IMR-90 (cell line): ENCODE results near the gene CHMP6. TPM values are rescaled to one million over a fixed set of nuclear protein-coding genes. Genes with fewer than 3 reads are reported as not detected.

Experiments
- ATAC-seq: fragments of 200-7000 bp; cut with Tn5 transposase; 2 replicates; pipeline ENCODE4 v1.9.1; 2020; ENCODE audit warnings: low read depth, mild to moderate bottlenecking, moderate library complexity
- BruUV-seq: library from RNA; stranded (reverse); fragments of 400-500 nt; replicated peaks from 2 replicates; lab custom pipeline; 2021; lab: Mats Ljungman, UMichigan
- CTCF ChIA-PET: fragments of 300-600 bp; formaldehyde crosslinking; extraction: SDS; loops from one replicate; lab custom pipeline; 2021; ENCODE audit warnings: antibody characterized with exemption; lab: Yijun Ruan, JAX
- POLR2A ChIA-PET: fragments of 300-600 bp; sonication (Branson Sonifier 250); formaldehyde crosslinking; loops from one replicate; lab custom pipeline; 2022; ENCODE audit warnings: antibody characterized with exemption; ENCODE audit not compliant: unreplicated experiment; lab: Charles Lee
- DNase-seq: peaks from one replicate; pipeline ENCODE4 v3.0.0; 2013
- H2AFZ ChIP-seq: replicated peaks from 2 replicates; pipeline ENCODE3; 2013; ENCODE audit warnings: low read length, mild to moderate bottlenecking; ENCODE audit not compliant: poor library complexity
- H2AK5ac ChIP-seq: 2 replicates; pipeline ENCODE4 v1.6.1; 2013; ENCODE audit warnings: low read depth, low read length, inconsistent platforms
- H2AK9ac ChIP-seq: replicated peaks from 2 replicates; pipeline ENCODE3; 2013; ENCODE audit warnings: mild to moderate bottlenecking, low read depth, low read length, moderate library complexity; ENCODE audit not compliant: poor library complexity
- H2BK120ac ChIP-seq: 2 replicates; pipeline ENCODE4 v1.6.1; 2013; ENCODE audit warnings: low read depth, low read length, inconsistent platforms
- H2BK15ac ChIP-seq: 3 replicates; pipeline ENCODE4 v1.6.1; 2013; ENCODE audit warnings: low read depth, low read length, inconsistent platforms
- H2BK20ac ChIP-seq: 2 replicates; pipeline ENCODE4 v1.6.1; 2013; ENCODE audit warnings: low read depth, mild to moderate bottlenecking, inconsistent platforms, low read length, moderate library complexity
- H2BK5ac ChIP-seq: 2 replicates; pipeline ENCODE4 v1.6.1; 2013; ENCODE audit warnings: mild to moderate bottlenecking, low read depth, low read length, inconsistent platforms; ENCODE audit not compliant: poor library complexity, severe bottlenecking
- H3K14ac ChIP-seq: replicated peaks from 2 replicates; pipeline ENCODE4 v1.6.1; 2013; ENCODE audit warnings: low read depth, low read length, inconsistent platforms
- H3K18ac ChIP-seq: 2 replicates; pipeline ENCODE4 v1.6.1; 2013; ENCODE audit warnings: low read depth, low read length, control low read depth
- H3K23ac ChIP-seq: 2 replicates; pipeline ENCODE4 v1.6.1; 2013; ENCODE audit warnings: low read depth, low read length, inconsistent platforms
- H3K27ac ChIP-seq: 2 replicates; pipeline ENCODE4 v1.5.1; 2013; ENCODE audit warnings: mild to moderate bottlenecking, control low read depth, low read length; ENCODE audit not compliant: insufficient read depth
- H3K27me3 ChIP-seq: 2 replicates; pipeline ENCODE4 v1.6.1; 2013; ENCODE audit warnings: low read length; ENCODE audit not compliant: control insufficient read depth, insufficient read depth
- H3K36me3 ChIP-seq: 2 replicates; pipeline ENCODE4 v1.6.1; 2013; ENCODE audit warnings: low read length, mixed read lengths; ENCODE audit not compliant: control insufficient read depth, insufficient read depth
- H3K4ac ChIP-seq: 2 replicates; pipeline ENCODE4 v1.6.1; 2013; ENCODE audit warnings: low read depth, low read length, inconsistent platforms
- H3K4me1 ChIP-seq: 2 replicates; pipeline ENCODE4 v1.6.1; 2013; ENCODE audit warnings: low read length, mixed read lengths; ENCODE audit not compliant: control insufficient read depth, insufficient read depth
- H3K4me2 ChIP-seq: 2 replicates; pipeline ENCODE4 v1.6.1; 2013; ENCODE audit warnings: low read depth, mild to moderate bottlenecking, control low read depth, low read length, moderate library complexity
- H3K4me3 ChIP-seq: 2 replicates; pipeline ENCODE4 v1.5.1; 2013; ENCODE audit warnings: low read depth, mild to moderate bottlenecking, control low read depth, low read length, moderate library complexity; ENCODE audit not compliant: insufficient read depth
- H3K56ac ChIP-seq: 2 replicates; pipeline ENCODE4 v1.6.1; 2013; ENCODE audit warnings: low read length, inconsistent platforms; ENCODE audit not compliant: insufficient read depth; ENCODE audit errors: extremely low read depth
- H3K79me1 ChIP-seq, 2 experiments: 2 replicates each; pipeline ENCODE4 v1.6.1; 2013; ENCODE audit warnings: low read length in 2 of 2, inconsistent platforms in 1 of 2, low read depth in 1 of 2
- H3K9ac ChIP-seq: 2 replicates; pipeline ENCODE4 v1.6.1; 2013; ENCODE audit warnings: low read depth, low read length, control low read depth
- H3K9me1 ChIP-seq: 2 replicates; pipeline ENCODE4 v1.6.1; 2013; ENCODE audit warnings: low read length, inconsistent platforms; ENCODE audit not compliant: insufficient read depth
- H3K9me3 ChIP-seq: 2 replicates; pipeline ENCODE4 v1.6.1; 2013; ENCODE audit warnings: low read length; ENCODE audit not compliant: control insufficient read depth, insufficient read depth
- H4K20me1 ChIP-seq: 2 replicates; pipeline ENCODE4 v1.6.1; 2013; ENCODE audit warnings: low read length, inconsistent platforms; ENCODE audit not compliant: insufficient read depth
- H4K5ac ChIP-seq: 2 replicates; pipeline ENCODE4 v1.6.1; 2013; ENCODE audit warnings: mild to moderate bottlenecking, low read depth, low read length, control low read depth
- H4K8ac ChIP-seq, 2 experiments: 2 replicates each; pipeline ENCODE4 v1.6.1; 2013; ENCODE audit warnings: low read depth in 2 of 2, low read length in 2 of 2, control low read depth in 1 of 2, inconsistent platforms in 1 of 2
- H4K91ac ChIP-seq: 2 replicates; pipeline ENCODE4 v1.6.1; 2013; ENCODE audit warnings: low read depth, low read length, inconsistent platforms; ENCODE audit not compliant: insufficient read depth
- CHD1 ChIP-seq: IDR thresholded peaks from 2 replicates; pipeline ENCODE4 v1.6.1; 2012; ENCODE audit warnings: low read depth, low read length, improper control_type of control experiment
- FOS ChIP-seq: fragments of 150-350 bp; IDR thresholded peaks from 2 replicates; pipeline ENCODE4 v1.6.1; 2016; ENCODE audit warnings: low read depth, low read length
- MAFK ChIP-seq: IDR thresholded peaks from 2 replicates; pipeline ENCODE4 v1.6.1; 2012; ENCODE audit warnings: low read depth, low read length, improper control_type of control experiment
- MAZ ChIP-seq: IDR thresholded peaks from 2 replicates; pipeline ENCODE4 v1.6.1; 2012; ENCODE audit warnings: low read depth, mild to moderate bottlenecking, low read length, improper control_type of control experiment, moderate library complexity, borderline replicate concordance
- NFE2L2 ChIP-seq: fragments of 150-350 bp; IDR thresholded peaks from 2 replicates; pipeline ENCODE4 v1.6.1; 2016; ENCODE audit warnings: low read depth, mild to moderate bottlenecking, low read length
- POLR2A ChIP-seq: IDR thresholded peaks from 2 replicates; pipeline ENCODE4 v1.6.1; 2012; ENCODE audit warnings: mild to moderate bottlenecking, low read depth, low read length
- RAD21 ChIP-seq: IDR thresholded peaks from 2 replicates; pipeline ENCODE4 v1.6.1; 2012; ENCODE audit warnings: low read length, improper control_type of control experiment
- RCOR1 ChIP-seq: IDR thresholded peaks from 2 replicates; pipeline ENCODE4 v1.6.1; 2012; ENCODE audit warnings: mild to moderate bottlenecking, low read length, improper control_type of control experiment; ENCODE audit not compliant: insufficient replicate concordance
- SMC3 ChIP-seq: fragments of 150-350 bp; IDR thresholded peaks from 2 replicates; pipeline ENCODE4 v1.6.1; 2016; ENCODE audit warnings: low read depth, mild to moderate bottlenecking, antibody characterized with exemption, low read length, moderate library complexity
- WGBS, 2 experiments: methylation state at CpG; one replicate each; pipeline versions ENCODE4 v1.1.5 to v1.1.7; 2013; ENCODE audit warnings: missing lambda C conversion rate in 2 of 2; ENCODE audit not compliant: insufficient read length in 1 of 2; ENCODE audit errors: extremely low coverage in 2 of 2; 5-methylcytosine and 5-hydroxymethylcytosine counted together
- dilution Hi-C: fragments of 300-500 bp; cut with HindIII; formaldehyde crosslinking; loops from one replicate; pipeline ENCODE4 v1.14.3; 2018; ENCODE audit warnings: low sequenced_read_pairs; ENCODE audit not compliant: unreplicated experiment
- in situ Hi-C: fragments of 300-500 bp; cut with MboI; formaldehyde crosslinking; loops from 3 replicates; pipeline ENCODE4 v1.14.3; 2019; ENCODE audit warnings: low sequenced_read_pairs, inconsistent platforms, mixed read lengths
- intact Hi-C: fragments of 100-400 bp; cut with micrococcal nuclease; formaldehyde crosslinking; loops from 2 replicates; pipeline ENCODE4 v1.10.0; 2022
- polyA plus RNA-seq, 3 experiments: library from polyadenylated mRNA; depleted of rRNA; stranded (reverse); fragments of >200 nt; gene quantifications; 2 replicates each; pipeline ENCODE4 v1.2.3, GENCODE V29; 2012; ENCODE audit warnings: low replicate concordance in 1 of 3
- total RNA-seq: library from RNA; depleted of rRNA; stranded (reverse); fragments of >200 nt; gene quantifications from 2 replicates; pipeline ENCODE4 v1.2.3, GENCODE V29; 2012

The CHMP6 gene
- total and polyA plus RNA-seq, 2 of the 4 experiments (the other 2 are of a cell fraction): 5.0 to 40.3 TPM

- Histone ChIP-seq H3K9ac (peak overlapping the region; percentile 72), H2BK120ac (no peak overlapping the region), H3K4me3 (peak overlapping the region; percentile 87), H2AFZ (peak overlapping the region; percentile 91), H3K36me3 (peaks cover 21% of the 10 kb centered on the region), H3K56ac (peak overlapping the region; percentile 10; the same call in 1 of the 2 replicates), H3K9me3 (no peaks in the 10 kb centered on the region), H3K9me1 (no peaks in the 10 kb centered on the region), H4K20me1 (no peaks in the 10 kb centered on the region; the same call in 1 of the 2 replicates), H3K27ac (peak overlapping the region; percentile 45; the same call in 1 of the 2 replicates), H2AK5ac (0 out of 2 replicates have a peak overlapping the region, but pooled peaks have one; percentile 46), H4K91ac (no peak overlapping the region), H2BK5ac (no peak overlapping the region), H4K8ac (peak overlapping the region; percentile 69 to 99; a peak in 2 of 4 replicates), H2AK9ac (peak overlapping the region; percentile 96), H2BK20ac (no peak overlapping the region), H2BK15ac (no peak overlapping the region), H3K79me1 (peaks cover 14 to 26% of the 10 kb centered on the region in 2 experiments; a peak in 3 of 4 replicates), H3K14ac (no peak overlapping the region), H3K18ac (no peak overlapping the region), H3K4ac (no peak overlapping the region), H3K27me3 (no peaks in the 10 kb centered on the region), H3K4me1 (peaks cover 5% of the 10 kb centered on the region), H3K4me2 (peak overlapping the region; percentile 94), H3K23ac (peak overlapping the region; percentile 78), H4K5ac (no peak overlapping the region)
- ChIA-PET CTCF (no interaction called here), POLR2A (no interaction called here)
- BruUV-seq: no TSS peak
- no peak for DNase-seq
- WGBS, 2 experiments: 2% methylated on average over 28 of the region's 90 CpGs; no CpG with 5 or more reads in 1 of the 2 experiments
- dilution Hi-C loops: no loop called here
- ATAC-seq: peak; percentile 52
- intact Hi-C loops: no loop called here
- in situ Hi-C loops: no loop called here
- TF ChIP-seq POLR2A (no peak), FOS (no peak), RAD21 (no peak), RCOR1 (no peak), SMC3 (no peak), NFE2L2 (no peak), CHD1 (no peak), MAZ (no peak; the same call in 1 of the 2 replicates), MAFK (no peak)
Observed at GRCh38 chr17:80992077-80992947, 671 bp downstream of the CHMP6 start.
